H1 (cell line): ENCODE data around the gene CDC14B. TPM values are rescaled to one million over a fixed set of nuclear protein-coding genes. Genes with fewer than 3 reads are reported as not detected.

Experiments
- CBX5 ChIP-seq: fragments of 300-800, 300-1000 bp; sonication (generic); IDR thresholded peaks from 2 replicates; pipeline ENCODE4 v1.7.1; 2016; ENCODE audit warnings: antibody characterized with exemption, low read length, low read depth
- CEBPB ChIP-seq: IDR thresholded peaks from 2 replicates; pipeline ENCODE4 v1.6.1; 2012; ENCODE audit warnings: low read depth, low read length
- CHD2 ChIP-seq: IDR thresholded peaks from 2 replicates; pipeline ENCODE4 v1.6.1; 2012; ENCODE audit warnings: low read length, improper control_type of control experiment
- CHD7 ChIP-seq: fragments of 300-600 bp; sonication (generic); IDR thresholded peaks from 2 replicates; pipeline ENCODE4 v1.7.1; 2012; ENCODE audit warnings: low read length, moderate library complexity, mild to moderate bottlenecking, inconsistent platforms; ENCODE audit not compliant: insufficient replicate concordance
- E2F6 ChIP-seq: IDR thresholded peaks from 2 replicates; pipeline ENCODE4 v1.6.1; 2012; ENCODE audit warnings: inconsistent platforms
- EP300 ChIP-seq, 2 experiments: IDR thresholded peaks; 1 replicate in 1 of 2; 2 replicates in 1 of 2; pipeline ENCODE4 v1.6.1; 2011 to 2012; ENCODE audit warnings: low read depth in 2 of 2, low read length in 2 of 2, mild to moderate bottlenecking in 2 of 2, borderline replicate concordance in 1 of 2, inconsistent platforms in 1 of 2, moderate library complexity in 1 of 2
- EZH2 ChIP-seq: fragments of 200-600 bp; sonication (generic); IDR thresholded peaks from 2 replicates; pipeline ENCODE4 v1.7.1; 2012; ENCODE audit warnings: low read depth, mild to moderate bottlenecking, moderate library complexity, low read length, inconsistent platforms; ENCODE audit not compliant: severe bottlenecking
- JUND ChIP-seq: IDR thresholded peaks from 2 replicates; pipeline ENCODE4 v1.6.1; 2011; ENCODE audit warnings: mild to moderate bottlenecking, improper control_type of control experiment, low read length
- RFX5 ChIP-seq: IDR thresholded peaks from 2 replicates; pipeline ENCODE4 v1.6.1; 2011; ENCODE audit warnings: low read depth, low read length, improper control_type of control experiment, borderline replicate concordance
- TCF12 ChIP-seq: IDR thresholded peaks from 2 replicates; pipeline ENCODE4 v1.6.1; 2011; ENCODE audit warnings: low read depth, mild to moderate bottlenecking, low read length
- polyA plus RNA-seq, 7 experiments: library from polyadenylated mRNA; depleted of rRNA in 3 of 7; stranded (reverse) in 5 of 7; unstranded in 2 of 7; fragments of >200 nt in 5 of 7; fragments of 200-250 nt in 2 of 7; gene quantifications; 1 replicate in 5 of 7; 2 replicates in 1 of 7; 4 replicates in 1 of 7; pipeline versions ENCODE4 v1.2.1 to v1.2.3, GENCODE V29; 2011 to 2013; ENCODE audit warnings: missing spikeins in 2 of 7, mixed read lengths in 2 of 7
- total RNA-seq: library from RNA; stranded (reverse); fragmentation: NEBNext Ultra II Directional; extraction: Animal tissue kit (Norgen Biotek cat#: 25700); gene quantifications from 2 replicates; pipeline ENCODE4 v1.2.1, GENCODE V29; 2021

Gene CDC14B
- total and polyA plus RNA-seq, 2 of the 8 experiments (the other 6 are each of a cell fraction or from before 2014, with no cell fraction given) = 17.2 to 44.6 TPM

GRCh38 chr9:96566498-96567202, 53.0 kb downstream of the CDC14B start (continued):
- no peak for TF ChIP-seq CHD2
- no peak for TF ChIP-seq TCF12
- TF ChIP-seq CHD7 = no peak
- TF ChIP-seq EZH2 = no peak
- TF ChIP-seq CBX5 = no peak
- TF ChIP-seq JUND = no peak
- no peak for TF ChIP-seq EP300 (IDR thresholded peaks at IDR 0.05; ENCODE audit: borderline replicate concordance in 1 of 2, low read depth in 2 of 2, low read length in 2 of 2)
- TF ChIP-seq CEBPB = no peak
- no peak for TF ChIP-seq RFX5
- TF ChIP-seq E2F6 = no peak
